Activated CD8-positive, alpha-beta memory T cell treated with anti-CD3 and anti-CD28 coated beads, Interleukin-2, amount 10 ng/mL, durations not matched to agents 7 days and 5 days (primary cell): ENCODE data around the gene ANKS1A. TPM values are rescaled to one million over a fixed set of nuclear protein-coding genes. Genes with fewer than 3 reads are reported as not detected.
"Not testable (repeated sequence)": the region's sequence is repeated elsewhere in the genome, so short reads cannot be mapped to it uniquely, and the experiment has no call there.

Experiments
- ATAC-seq: fragments of 150-1000 bp; cut with Tn5 transposase; one replicate; pipeline ENCODE4 v1.10.0; 2021; ENCODE audit warnings: moderate library complexity
- CTCF ChIA-PET: fragments of 350-600 bp; sonication (Branson Sonifier 250); formaldehyde crosslinking; loops from one replicate; lab custom pipeline; 2021; ENCODE audit warnings: antibody characterized with exemption; lab: Charles Lee
- DNase-seq: peaks from one replicate; pipeline ENCODE4 v3.0.0-alpha.2; 2020
- H3K27ac Mint-ChIP-seq: one replicate; pipeline ENCODE4 v1.8.0; 2021; ENCODE audit warnings: mild to moderate bottlenecking, mixed read lengths
- H3K27me3 Mint-ChIP-seq: one replicate; pipeline ENCODE4 v1.8.0; 2021; ENCODE audit warnings: mixed read lengths
- H3K36me3 Mint-ChIP-seq: one replicate; pipeline ENCODE4 v1.8.0; 2021; ENCODE audit warnings: mild to moderate bottlenecking, mixed read lengths
- H3K4me1 Mint-ChIP-seq: one replicate; pipeline ENCODE4 v1.8.0; 2021; ENCODE audit warnings: mixed read lengths
- H3K4me3 Mint-ChIP-seq: one replicate; pipeline ENCODE4 v1.8.0; 2021; ENCODE audit warnings: mild to moderate bottlenecking, moderate library complexity, mixed read lengths
- H3K9me3 Mint-ChIP-seq: one replicate; pipeline ENCODE4 v1.8.0; 2022; ENCODE audit warnings: low read depth, mixed read lengths
- total RNA-seq, 2 experiments: library from RNA; stranded (reverse); gene quantifications; one replicate each; pipeline ENCODE4 v1.2.3, GENCODE V29; 2021

Gene ANKS1A
- total RNA-seq, 2 experiments from 2014 or later: 8.3 to 9.6 TPM

DNA sequence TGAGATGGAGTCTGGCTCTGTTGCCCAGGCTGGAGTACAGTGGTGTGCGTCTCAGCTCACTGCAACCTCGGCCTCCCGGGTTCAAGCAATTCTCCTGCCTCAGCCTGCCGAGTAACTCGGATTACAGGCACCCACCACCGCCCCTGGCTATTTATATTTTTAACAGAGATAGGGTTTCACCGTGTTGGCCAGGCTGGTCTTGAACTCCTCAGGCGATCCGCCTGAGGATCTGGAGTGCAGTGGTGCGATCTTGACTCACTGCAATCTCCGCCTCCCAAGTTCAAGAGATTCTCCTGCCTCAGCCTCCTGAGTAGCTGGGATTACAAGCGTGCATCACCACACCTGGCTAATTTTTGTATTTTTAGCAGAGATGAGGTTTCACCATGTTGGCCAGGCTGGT, 43.1 kb downstream of the ANKS1A start:
- H3K9me3 Mint-ChIP-seq, DNase-seq, H3K4me3 Mint-ChIP-seq, H3K36me3 Mint-ChIP-seq, ATAC-seq, H3K4me1 Mint-ChIP-seq, CTCF ChIA-PET, H3K27me3 Mint-ChIP-seq, H3K27ac Mint-ChIP-seq: not testable (repeated sequence)

DNA sequence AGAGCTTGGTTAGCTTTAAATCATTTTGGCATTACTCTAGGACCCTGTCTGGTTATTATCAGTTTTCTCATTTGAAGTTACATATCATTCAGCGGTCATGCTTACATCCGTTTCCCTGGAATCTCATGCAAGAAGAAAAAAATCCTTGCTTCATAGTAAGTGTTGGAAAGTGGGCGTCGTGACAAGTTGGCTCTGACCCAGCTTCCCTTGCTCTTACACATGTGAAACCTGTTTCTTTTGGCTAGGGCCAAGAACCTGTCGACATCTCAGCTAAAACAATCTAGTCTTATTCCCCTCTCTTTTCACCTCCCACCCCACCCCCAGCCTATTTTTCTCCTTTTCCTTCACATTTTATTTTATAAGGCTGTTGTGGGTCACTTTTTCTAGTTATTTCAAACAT, 45.5 kb downstream of the ANKS1A start:
- H3K9me3 Mint-ChIP-seq: no peaks in the 10 kb centered on the region
- CTCF ChIA-PET: no interaction called here
- H3K27ac Mint-ChIP-seq: no peak overlapping the region
- no peaks in the 10 kb centered on the region for H3K27me3 Mint-ChIP-seq
- ATAC-seq (no peak), DNase-seq (no peak)
- no peak overlapping the region for H3K4me3 Mint-ChIP-seq
- no peaks in the 10 kb centered on the region for H3K4me1 Mint-ChIP-seq
- H3K36me3 Mint-ChIP-seq: no peaks in the 10 kb centered on the region

DNA sequence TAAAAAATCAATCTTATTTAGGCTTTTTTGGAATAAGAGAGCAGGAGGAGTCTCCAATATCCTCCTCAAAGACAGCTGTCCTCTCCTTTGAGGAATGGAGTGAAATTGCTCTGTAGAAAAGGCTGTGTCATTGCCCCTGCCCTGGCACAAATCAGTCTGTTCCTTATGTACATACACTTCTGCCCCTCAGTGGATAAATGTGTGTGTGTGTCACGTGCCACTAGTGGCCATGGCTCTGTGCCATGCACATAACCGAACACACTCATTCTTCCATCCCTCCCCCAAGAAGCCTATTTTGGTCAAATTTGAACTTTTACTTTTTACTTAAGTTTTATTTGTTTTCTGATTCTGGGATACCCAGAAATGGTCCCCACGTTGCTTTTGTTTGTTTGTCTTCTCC, 49.2 kb downstream of the ANKS1A start:
- peaks cover 6% of the 10 kb centered on the region for H3K4me1 Mint-ChIP-seq
- no peaks in the 10 kb centered on the region for H3K27me3 Mint-ChIP-seq
- H3K27ac Mint-ChIP-seq: no peak overlapping the region
- CTCF ChIA-PET: no interaction called here
- no peaks in the 10 kb centered on the region for H3K36me3 Mint-ChIP-seq
- no peaks in the 10 kb centered on the region for H3K9me3 Mint-ChIP-seq
- no peak overlapping the region for H3K4me3 Mint-ChIP-seq
- ATAC-seq (no peak), DNase-seq (no peak)

DNA sequence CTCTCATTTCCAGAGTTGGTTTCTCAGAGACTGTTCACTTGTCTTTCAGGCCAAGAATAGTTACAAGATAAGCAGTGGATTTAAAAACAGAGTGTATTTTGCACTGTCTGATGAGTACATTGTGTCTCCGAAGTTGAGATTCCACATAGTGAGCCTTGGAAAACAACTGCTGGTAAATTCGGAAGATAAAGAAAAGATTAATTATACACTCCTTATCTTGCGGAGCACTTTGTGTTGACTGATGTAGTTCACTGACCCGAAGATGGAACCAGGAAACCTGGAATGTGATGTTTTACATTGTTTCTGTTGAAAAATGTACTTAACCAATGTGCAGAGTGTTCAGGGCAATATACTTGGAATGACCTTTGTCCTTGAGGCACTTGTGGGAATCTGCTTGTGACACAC, 51.0 kb downstream of the ANKS1A start:
- peaks cover 6% of the 10 kb centered on the region for H3K4me1 Mint-ChIP-seq
- ATAC-seq: no peak
- no peak overlapping the region for H3K27ac Mint-ChIP-seq
- DNase-seq: no peak
- no peaks in the 10 kb centered on the region for H3K36me3 Mint-ChIP-seq
- no peaks in the 10 kb centered on the region for H3K27me3 Mint-ChIP-seq
- H3K4me3 Mint-ChIP-seq: no peak overlapping the region
- H3K9me3 Mint-ChIP-seq: no peaks in the 10 kb centered on the region
- CTCF ChIA-PET: no interaction called here

DNA sequence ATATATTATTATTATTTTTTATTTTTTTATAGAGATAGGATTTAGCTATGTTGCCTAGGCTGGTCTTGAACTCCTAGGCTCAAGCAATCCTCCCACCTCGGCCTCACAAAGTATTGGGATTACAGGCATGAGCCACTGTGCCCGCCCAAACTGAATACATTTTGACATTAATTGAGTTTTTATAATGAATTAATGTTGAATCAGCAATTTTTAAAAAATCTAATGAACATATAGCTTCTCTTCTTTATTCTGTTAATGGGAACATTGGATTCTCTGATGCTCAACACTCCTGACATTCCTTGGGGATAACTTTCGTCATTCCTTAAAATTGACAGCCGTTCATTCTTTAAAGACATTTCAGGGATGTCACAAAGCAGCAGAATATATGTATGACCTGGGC, 52.4 kb downstream of the ANKS1A start:
- Mint-ChIP-seq H3K27ac (no peak overlapping the region), H3K4me3 (no peak overlapping the region), H3K27me3 (no peaks in the 10 kb centered on the region), H3K9me3 (no peaks in the 10 kb centered on the region), H3K36me3 (no peaks in the 10 kb centered on the region), H3K4me1 (peaks cover 6% of the 10 kb centered on the region)
- ATAC-seq (no peak), DNase-seq (no peak)
- CTCF ChIA-PET: no interaction called here

DNA sequence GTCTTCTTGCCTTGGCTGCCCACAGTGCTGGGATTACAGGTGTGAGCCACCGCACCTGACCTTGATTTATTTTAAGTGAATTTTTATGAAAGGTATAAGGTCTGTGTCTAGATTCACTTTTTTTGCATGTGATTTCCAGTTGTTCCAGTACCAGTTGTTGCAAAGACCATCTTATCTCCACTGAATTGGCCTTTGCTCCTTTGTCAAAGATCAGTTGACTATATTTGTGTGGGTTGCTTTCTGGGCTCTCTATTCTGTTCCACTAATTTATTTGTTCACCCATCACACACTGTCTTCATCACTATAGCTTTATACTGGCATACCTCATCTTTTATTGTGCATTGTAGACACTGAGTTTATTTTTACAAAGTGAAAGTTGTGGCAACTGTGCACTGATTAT, 56.3 kb downstream of the ANKS1A start:
- Mint-ChIP-seq H3K27me3 (no peaks in the 10 kb centered on the region), H3K4me3 (no peak overlapping the region), H3K4me1 (no peaks in the 10 kb centered on the region), H3K27ac (no peak overlapping the region), H3K9me3 (no peaks in the 10 kb centered on the region), H3K36me3 (no peaks in the 10 kb centered on the region)
- CTCF ChIA-PET: no interaction called here
- ATAC-seq (no peak), DNase-seq (no peak)

DNA sequence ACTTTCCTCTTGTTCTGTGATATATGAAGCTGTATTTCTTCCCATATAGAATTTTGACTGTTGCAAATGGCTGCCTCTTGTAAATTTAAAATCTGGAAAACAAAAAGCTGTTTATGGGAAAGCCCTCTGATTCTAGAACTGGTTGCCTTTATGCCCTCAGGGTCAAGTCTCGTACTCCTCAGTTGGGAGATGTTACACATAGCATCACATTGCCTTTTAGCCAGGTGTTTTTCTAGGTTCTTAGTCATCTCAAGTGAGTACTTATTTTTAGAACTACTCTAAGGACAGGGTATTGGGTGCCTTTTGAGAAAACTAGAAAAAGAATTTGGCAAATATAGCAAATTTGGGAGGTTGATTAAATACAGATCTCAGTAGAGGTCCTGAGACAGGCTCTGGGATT, 58.5 kb downstream of the ANKS1A start:
- H3K27ac Mint-ChIP-seq: no peak overlapping the region
- no peaks in the 10 kb centered on the region for H3K9me3 Mint-ChIP-seq
- no peaks in the 10 kb centered on the region for H3K4me1 Mint-ChIP-seq
- no peak for ATAC-seq
- H3K4me3 Mint-ChIP-seq: no peak overlapping the region
- CTCF ChIA-PET: no interaction called here
- no peak for DNase-seq
- H3K27me3 Mint-ChIP-seq: no peaks in the 10 kb centered on the region
- no peaks in the 10 kb centered on the region for H3K36me3 Mint-ChIP-seq

DNA sequence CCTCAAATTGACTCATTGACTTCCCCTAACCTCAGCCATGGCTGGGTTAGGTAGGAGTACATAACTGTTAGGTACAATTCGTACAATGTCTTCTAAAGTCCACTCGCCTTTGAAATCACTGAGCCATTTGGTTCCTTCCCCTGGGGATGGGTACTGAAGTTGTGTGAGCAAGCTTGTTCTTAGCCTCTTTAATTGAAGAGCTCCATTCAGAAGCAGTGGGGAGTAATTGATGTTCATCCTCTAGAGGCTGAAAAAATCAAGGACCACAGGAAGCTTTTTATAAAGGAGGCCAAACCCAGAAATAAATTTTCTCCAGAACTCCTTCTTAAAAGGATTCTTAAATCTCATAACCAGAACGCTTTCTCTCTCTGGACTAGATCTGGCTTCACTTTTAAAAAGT, 60.6 kb downstream of the ANKS1A start:
- DNase-seq (no peak), ATAC-seq (no peak)
- Mint-ChIP-seq H3K36me3 (no peaks in the 10 kb centered on the region), H3K4me1 (no peaks in the 10 kb centered on the region), H3K27me3 (no peaks in the 10 kb centered on the region), H3K9me3 (no peaks in the 10 kb centered on the region), H3K27ac (no peak overlapping the region), H3K4me3 (no peak overlapping the region)
- CTCF ChIA-PET: interaction anchor here (0.6 to 1.3 kb wide), 2 partner anchors 38 to 160 kb away, joined by 3 to 5 read pairs; no protein-coding TSS in a partner anchor

DNA sequence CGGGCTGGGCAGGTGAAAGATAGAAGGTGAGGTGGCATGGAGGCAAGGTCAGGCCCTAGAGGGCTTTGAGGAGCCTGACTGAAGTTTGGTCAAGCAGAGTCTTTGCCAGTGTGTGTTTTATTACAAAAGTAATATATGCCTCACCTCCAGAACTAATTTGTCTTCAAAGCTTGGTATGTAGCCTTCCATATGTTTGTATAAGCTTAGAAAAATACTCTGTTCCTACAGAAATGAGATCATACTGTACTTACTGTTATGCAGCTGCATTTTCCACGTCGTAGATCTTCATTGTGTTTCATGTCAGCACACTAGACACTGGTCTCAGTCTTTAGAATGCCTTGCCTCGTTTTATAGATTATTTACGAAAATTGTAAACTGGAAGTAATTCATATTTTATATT, 61.8 kb downstream of the ANKS1A start:
- no peak for ATAC-seq
- Mint-ChIP-seq H3K9me3 (no peaks in the 10 kb centered on the region), H3K4me1 (peaks cover 4% of the 10 kb centered on the region), H3K36me3 (no peaks in the 10 kb centered on the region), H3K4me3 (no peak overlapping the region), H3K27ac (no peak overlapping the region), H3K27me3 (no peaks in the 10 kb centered on the region)
- no peak for DNase-seq
- CTCF ChIA-PET: no interaction called here

DNA sequence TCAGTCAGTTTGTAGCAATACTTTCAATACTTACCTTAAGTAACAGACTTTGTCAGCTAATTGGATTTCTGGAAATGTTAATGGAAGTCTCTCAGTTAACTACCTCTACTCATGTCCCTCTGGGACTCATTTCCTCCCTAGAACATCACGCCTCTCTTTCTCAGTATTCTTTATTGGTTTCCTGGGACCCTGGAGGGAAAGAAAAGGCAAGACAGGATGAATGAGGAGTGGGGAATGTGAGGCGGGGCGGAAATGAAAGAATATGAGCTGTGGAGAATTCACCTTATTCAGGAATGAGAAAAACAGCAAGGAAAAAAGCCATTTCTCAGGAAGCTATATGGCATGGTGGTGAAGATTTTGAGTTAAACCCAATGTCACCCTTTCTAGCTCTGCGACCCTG, 62.7 kb downstream of the ANKS1A start:
- Mint-ChIP-seq H3K27ac (no peak overlapping the region), H3K36me3 (no peaks in the 10 kb centered on the region), H3K4me1 (peaks cover 4% of the 10 kb centered on the region), H3K9me3 (no peaks in the 10 kb centered on the region), H3K27me3 (no peaks in the 10 kb centered on the region), H3K4me3 (no peak overlapping the region)
- CTCF ChIA-PET: no interaction called here
- ATAC-seq (no peak), DNase-seq (no peak)

DNA sequence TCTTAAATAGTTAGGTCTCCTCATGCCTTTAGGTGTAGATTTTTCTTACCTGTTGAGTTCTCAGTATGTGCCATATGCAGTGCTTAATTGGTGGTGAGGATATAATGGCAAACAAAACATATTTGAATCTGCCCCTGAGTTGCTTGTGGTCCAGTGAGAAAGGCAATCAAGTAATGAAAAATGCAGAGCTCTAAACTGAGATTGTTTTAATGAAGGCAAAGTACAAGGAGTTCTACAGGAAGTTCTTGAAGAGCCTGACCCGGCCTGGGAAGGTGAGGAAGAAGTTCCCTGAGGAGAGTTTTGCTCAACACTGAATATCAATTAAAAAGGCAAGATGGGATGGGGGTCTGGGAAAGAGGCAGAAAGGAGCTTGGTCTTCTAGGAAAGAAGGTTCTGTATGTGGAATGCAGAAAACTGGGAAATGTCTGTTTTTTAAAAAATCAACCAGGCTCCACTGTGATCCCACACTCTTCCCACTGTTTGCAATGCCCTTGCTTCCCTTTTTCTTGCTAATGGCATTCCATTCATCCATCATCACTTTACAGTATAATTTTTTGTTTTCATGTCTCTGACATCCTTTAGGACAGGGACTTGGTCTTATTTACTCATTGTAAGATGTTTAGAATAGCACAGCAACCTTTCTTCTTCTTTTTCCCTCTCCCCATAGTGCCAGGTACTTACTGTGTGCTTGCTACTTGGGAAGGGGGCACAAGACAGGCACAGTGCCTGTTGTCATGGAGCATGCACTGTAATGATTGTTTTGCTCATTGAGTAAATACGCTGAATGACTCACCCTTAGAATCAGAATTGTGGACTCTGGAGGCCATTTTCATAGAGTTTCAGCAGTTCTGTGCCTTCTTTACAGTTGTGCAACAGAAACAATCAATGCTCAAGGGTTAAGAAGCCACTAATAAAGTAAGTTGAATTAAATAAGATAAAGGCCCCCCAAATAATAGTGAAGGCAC, 64.3 kb downstream of the ANKS1A start:
- H3K27me3 Mint-ChIP-seq: no peaks in the 10 kb centered on the region
- no peak overlapping the region for H3K27ac Mint-ChIP-seq
- H3K4me3 Mint-ChIP-seq: no peak overlapping the region
- CTCF ChIA-PET: no interaction called here
- H3K4me1 Mint-ChIP-seq: peaks cover 4% of the 10 kb centered on the region
- no peaks in the 10 kb centered on the region for H3K9me3 Mint-ChIP-seq
- DNase-seq: no peak
- H3K36me3 Mint-ChIP-seq: no peaks in the 10 kb centered on the region
- ATAC-seq: no peak

DNA sequence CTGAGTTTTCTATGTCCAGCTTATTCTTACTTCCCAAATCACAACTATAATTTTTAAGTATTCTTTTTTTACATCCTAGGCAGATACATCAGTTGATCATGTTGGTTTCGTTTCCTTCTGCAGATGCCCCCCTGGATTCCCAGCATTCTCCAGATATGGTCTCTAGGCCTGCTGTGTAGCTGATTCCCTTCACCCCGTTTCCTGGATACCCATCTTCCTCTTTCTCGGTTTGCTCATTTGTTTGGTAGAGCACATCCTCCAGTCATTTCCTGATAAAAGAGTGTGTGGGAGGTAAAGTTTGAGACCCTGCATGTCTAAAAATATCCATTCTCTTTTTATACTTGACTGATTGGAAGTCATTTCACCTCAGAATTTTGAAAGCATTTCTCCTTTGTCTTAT, 66.4 kb downstream of the ANKS1A start:
- no peak overlapping the region for H3K4me3 Mint-ChIP-seq
- no peaks in the 10 kb centered on the region for H3K27me3 Mint-ChIP-seq
- ATAC-seq (no peak), DNase-seq (no peak)
- no peaks in the 10 kb centered on the region for H3K36me3 Mint-ChIP-seq
- CTCF ChIA-PET: no interaction called here
- peaks cover 4% of the 10 kb centered on the region for H3K4me1 Mint-ChIP-seq
- H3K9me3 Mint-ChIP-seq: no peaks in the 10 kb centered on the region
- no peak overlapping the region for H3K27ac Mint-ChIP-seq

DNA sequence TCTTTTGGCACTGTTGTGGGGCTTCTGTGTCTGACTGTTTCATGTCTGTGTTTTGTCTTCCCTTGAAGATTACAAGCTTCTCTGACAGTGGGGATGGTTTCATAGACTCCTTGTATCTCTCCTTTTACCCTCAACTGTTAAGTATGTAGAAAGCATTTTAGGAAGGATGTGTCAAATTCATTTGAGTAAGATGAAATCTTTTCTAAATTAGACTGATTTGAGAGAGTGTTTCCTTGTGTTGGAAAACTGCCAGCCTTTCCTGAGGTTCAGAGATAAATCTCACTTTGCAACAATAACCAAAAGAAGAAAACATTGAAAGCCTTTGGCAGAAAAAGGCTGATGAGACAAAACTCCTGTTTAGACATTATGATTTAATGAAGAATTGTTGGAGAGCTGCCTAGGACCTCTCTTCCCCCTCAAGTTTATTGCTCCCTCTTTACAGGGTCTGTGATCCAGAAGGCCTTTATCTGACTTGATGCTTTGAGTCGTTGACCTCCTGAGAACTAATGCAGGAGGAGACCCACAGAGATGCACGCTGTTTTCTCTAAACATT, 68.3 kb downstream of the ANKS1A start:
- H3K27me3 Mint-ChIP-seq: no peaks in the 10 kb centered on the region
- ATAC-seq (no peak), DNase-seq (no peak)
- peaks cover 4% of the 10 kb centered on the region for H3K4me1 Mint-ChIP-seq
- no peaks in the 10 kb centered on the region for H3K9me3 Mint-ChIP-seq
- H3K4me3 Mint-ChIP-seq: no peak overlapping the region
- H3K36me3 Mint-ChIP-seq: no peaks in the 10 kb centered on the region
- no peak overlapping the region for H3K27ac Mint-ChIP-seq
- CTCF ChIA-PET: no interaction called here

DNA sequence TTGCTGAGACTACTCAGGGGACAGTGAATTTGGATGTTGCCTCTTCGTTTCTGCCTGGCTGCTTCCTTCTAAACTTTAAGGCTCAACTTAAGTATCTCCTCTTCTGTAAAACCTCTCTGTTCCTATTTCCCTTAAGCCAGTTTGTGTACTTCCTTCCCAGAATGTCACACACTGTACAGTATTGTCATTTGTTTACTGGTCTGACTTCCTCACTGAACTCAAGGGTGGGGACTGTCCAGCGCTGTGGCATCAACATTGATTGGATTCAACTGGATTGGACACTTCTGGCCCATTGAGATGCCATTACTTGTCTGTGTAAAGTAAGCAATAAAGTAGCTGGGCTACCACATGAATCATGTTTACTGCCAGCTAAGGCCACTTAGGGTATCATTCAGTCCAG, 69.7 kb downstream of the ANKS1A start:
- no peak overlapping the region for H3K27ac Mint-ChIP-seq
- H3K4me3 Mint-ChIP-seq: no peak overlapping the region
- peaks cover 4% of the 10 kb centered on the region for H3K4me1 Mint-ChIP-seq
- H3K36me3 Mint-ChIP-seq: no peaks in the 10 kb centered on the region
- CTCF ChIA-PET: no interaction called here
- ATAC-seq (no peak), DNase-seq (no peak)
- H3K9me3 Mint-ChIP-seq: no peaks in the 10 kb centered on the region
- H3K27me3 Mint-ChIP-seq: no peaks in the 10 kb centered on the region
